Measurements from ENCODE around the gene MBLAC1.
"Not testable (repeated sequence)": the region's sequence is repeated elsewhere in the genome, so short reads cannot be mapped to it uniquely, and the experiment has no call there.

The MBLAC1 gene

GRCh38 chr7:100119072-100119969 is 7.4 kb upstream of the MBLAC1 start, which contains the start of the genes CNPY4 and TAF6:
TSS of gene CNPY4 (plus strand) at chr7:100119634. CDS start at chr7:100119745, 111 bp downstream.
TSS of gene TAF6 (minus strand) at chr7:100119358. CDS start at chr7:100114209, 5,149 bp downstream.
- H3K36me3 Mint-ChIP-seq (ENCODE audit: insufficient read depth), result peaks cover 19% of the 10 kb centered on the region
- H3K27me3 Mint-ChIP-seq, result no peaks in the 10 kb centered on the region
- H3K9me3 Mint-ChIP-seq, result no peaks in the 10 kb centered on the region
- DNase-seq (ENCODE audit: low spot score in 2 of 2) (peak; percentile 88 to 92), ATAC-seq (replicated peaks; ENCODE audit: extremely low read depth, poor library complexity, severe bottlenecking) (peak; percentile 79)
- peaks cover 26% of the 10 kb centered on the region for H3K4me1 Mint-ChIP-seq
- H3K27ac Mint-ChIP-seq (ENCODE audit: low read depth), result peak within 1 kb of the TSS; percentile 99
- peak within 1 kb of the TSS; percentile 97 for H3K4me3 Mint-ChIP-seq

GRCh38 chr7:100119970-100120732 is 6.6 kb upstream of the MBLAC1 start:
- Mint-ChIP-seq H3K27ac (ENCODE audit: low read depth) (peak overlapping the region; percentile 99), H3K4me3 (peak overlapping the region; percentile 97), H3K27me3 (no peaks in the 10 kb centered on the region), H3K4me1 (peaks cover 32% of the 10 kb centered on the region), H3K9me3 (no peaks in the 10 kb centered on the region), H3K36me3 (ENCODE audit: insufficient read depth) (peaks cover 20% of the 10 kb centered on the region)
- ATAC-seq (replicated peaks; ENCODE audit: extremely low read depth, poor library complexity, severe bottlenecking) (peak; percentile 68), DNase-seq (ENCODE audit: low spot score in 2 of 2) (peak; percentile 51 to 68)

- H3K27me3 Mint-ChIP-seq, result no peaks in the 10 kb centered on the region
- DNase-seq (ENCODE audit: low spot score in 2 of 2) (no peak), ATAC-seq (replicated peaks; ENCODE audit: extremely low read depth, poor library complexity, severe bottlenecking) (no peak)
- peaks cover 19% of the 10 kb centered on the region for H3K36me3 Mint-ChIP-seq (ENCODE audit: insufficient read depth)
- H3K9me3 Mint-ChIP-seq, result no peaks in the 10 kb centered on the region
- peak overlapping the region; percentile 97 for H3K4me3 Mint-ChIP-seq
- peak overlapping the region; percentile 99 for H3K27ac Mint-ChIP-seq (ENCODE audit: low read depth)
- peaks cover 35% of the 10 kb centered on the region for H3K4me1 Mint-ChIP-seq
These were observed 6.1 kb upstream of the MBLAC1 start for GRCh38 chr7:100120733-100121036.

- ATAC-seq (replicated peaks; ENCODE audit: extremely low read depth, poor library complexity, severe bottlenecking) (no peak), DNase-seq (ENCODE audit: low spot score in 2 of 2) (no peak)
- Mint-ChIP-seq H3K4me1 (peaks cover 45% of the 10 kb centered on the region), H3K27ac (ENCODE audit: low read depth) (no peak overlapping the region), H3K9me3 (no peaks in the 10 kb centered on the region), H3K36me3 (ENCODE audit: insufficient read depth) (peaks cover 25% of the 10 kb centered on the region), H3K27me3 (no peaks in the 10 kb centered on the region), H3K4me3 (no peak overlapping the region)
These were observed 4.7 kb upstream of the MBLAC1 start for GRCh38 chr7:100122067-100122466.

GRCh38 chr7:100122568-100122967 is 4.2 kb upstream of the MBLAC1 start:
- ATAC-seq (replicated peaks; ENCODE audit: extremely low read depth, poor library complexity, severe bottlenecking) (no peak), DNase-seq (ENCODE audit: low spot score in 2 of 2) (no peak)
- Mint-ChIP-seq H3K4me1 (peaks cover 48% of the 10 kb centered on the region), H3K4me3 (no peak overlapping the region), H3K36me3 (ENCODE audit: insufficient read depth) (peaks cover 25% of the 10 kb centered on the region), H3K27ac (ENCODE audit: low read depth) (no peak overlapping the region), H3K9me3 (no peaks in the 10 kb centered on the region), H3K27me3 (no peaks in the 10 kb centered on the region)

GRCh38 chr7:100124301-100125230 is 2.2 kb upstream of the MBLAC1 start:
- H3K27ac Mint-ChIP-seq (ENCODE audit: low read depth), result no peak overlapping the region
- no peaks in the 10 kb centered on the region for H3K9me3 Mint-ChIP-seq
- DNase-seq (ENCODE audit: low spot score in 2 of 2) (no peak), ATAC-seq (replicated peaks; ENCODE audit: extremely low read depth, poor library complexity, severe bottlenecking) (no peak)
- no peaks in the 10 kb centered on the region for H3K27me3 Mint-ChIP-seq
- peaks cover 16% of the 10 kb centered on the region for H3K36me3 Mint-ChIP-seq (ENCODE audit: insufficient read depth)
- H3K4me3 Mint-ChIP-seq, result peak overlapping the region; percentile 98
- peaks cover 40% of the 10 kb centered on the region for H3K4me1 Mint-ChIP-seq

- Mint-ChIP-seq H3K4me1 (peaks cover 30% of the 10 kb centered on the region), H3K36me3 (ENCODE audit: insufficient read depth) (peaks cover 13% of the 10 kb centered on the region), H3K4me3 (peak overlapping the region; percentile 98), H3K9me3 (no peaks in the 10 kb centered on the region), H3K27me3 (no peaks in the 10 kb centered on the region), H3K27ac (ENCODE audit: low read depth) (peak overlapping the region; percentile 95)
- no peak for DNase-seq (ENCODE audit: low spot score in 2 of 2)
- no peak for ATAC-seq (replicated peaks; ENCODE audit: extremely low read depth, poor library complexity, severe bottlenecking)
These were observed 382 bp upstream of the MBLAC1 start for GRCh38 chr7:100126239-100126930.

- peak overlapping the region; percentile 98 for H3K4me3 Mint-ChIP-seq
- H3K27me3 Mint-ChIP-seq, result no peaks in the 10 kb centered on the region
- H3K4me1 Mint-ChIP-seq, result peaks cover 42% of the 10 kb centered on the region
- H3K27ac Mint-ChIP-seq (ENCODE audit: low read depth), result no peak overlapping the region
- H3K9me3 Mint-ChIP-seq, result no peaks in the 10 kb centered on the region
- peak in 1 of 2 donors; percentile 20 for DNase-seq (ENCODE audit: low spot score in 2 of 2)
- ATAC-seq (replicated peaks; ENCODE audit: extremely low read depth, poor library complexity, severe bottlenecking), result no peak
- peaks cover 14% of the 10 kb centered on the region for H3K36me3 Mint-ChIP-seq (ENCODE audit: insufficient read depth)
These were observed 1.3 kb downstream of the MBLAC1 start for GRCh38 chr7:100127866-100128636.

- no peak overlapping the region for H3K27ac Mint-ChIP-seq (ENCODE audit: low read depth)
- no peaks in the 10 kb centered on the region for H3K27me3 Mint-ChIP-seq
- H3K4me1 Mint-ChIP-seq, result peaks cover 42% of the 10 kb centered on the region
- H3K36me3 Mint-ChIP-seq (ENCODE audit: insufficient read depth), result peaks cover 14% of the 10 kb centered on the region
- H3K9me3 Mint-ChIP-seq, result no peaks in the 10 kb centered on the region
- DNase-seq (ENCODE audit: low spot score in 2 of 2), result no peak
- peak overlapping the region; percentile 98 for H3K4me3 Mint-ChIP-seq
- no peak for ATAC-seq (replicated peaks; ENCODE audit: extremely low read depth, poor library complexity, severe bottlenecking)
These were observed 1.8 kb downstream of the MBLAC1 start for GRCh38 chr7:100128637-100128963.

GRCh38 chr7:100130220-100130607 is 3.4 kb downstream of the MBLAC1 start:
- ATAC-seq (replicated peaks; ENCODE audit: extremely low read depth, poor library complexity, severe bottlenecking); H3K27me3 Mint-ChIP-seq; H3K9me3 Mint-ChIP-seq; DNase-seq (ENCODE audit: low spot score in 2 of 2); H3K27ac Mint-ChIP-seq (ENCODE audit: low read depth); H3K4me3 Mint-ChIP-seq: not testable (repeated sequence)
- Mint-ChIP-seq H3K4me1 (peaks cover 35% of the 10 kb centered on the region), H3K36me3 (ENCODE audit: insufficient read depth) (peaks cover 12% of the 10 kb centered on the region)
